NCI-H82 (cell line): ENCODE measurements around the gene LHFPL3.
"Not testable (repeated sequence)": the region's sequence is repeated elsewhere in the genome, so short reads cannot be mapped to it uniquely, and the experiment has no call there.

ENCODE experiments used
- DNase-seq: peaks from one replicate; lab custom pipeline; 2025; lab: John Stamatoyannopoulos, UW

Gene LHFPL3

GRCh38 chr7:104482362-104483037 is 154.1 kb downstream of the LHFPL3 start:
- peak; percentile 95 for DNase-seq

- DNase-seq, result no peak
These were observed 158.5 kb downstream of the LHFPL3 start for GRCh38 chr7:104486931-104487330.

GRCh38 chr7:104487642-104488041 is 159.2 kb downstream of the LHFPL3 start:
- DNase-seq, result no peak

GRCh38 chr7:104497379-104497967 is 169.1 kb downstream of the LHFPL3 start:
- DNase-seq, result no peak

GRCh38 chr7:104499975-104500374 is 171.6 kb downstream of the LHFPL3 start:
- no peak for DNase-seq

GRCh38 chr7:104509874-104510273 is 181.5 kb downstream of the LHFPL3 start:
- DNase-seq, result no peak

GRCh38 chr7:104524853-104525252 is 196.4 kb downstream of the LHFPL3 start:
- DNase-seq, result no peak

- no peak for DNase-seq
These were observed 199.7 kb downstream of the LHFPL3 start for GRCh38 chr7:104528142-104528541.

GRCh38 chr7:104529567-104529966 is 201.2 kb downstream of the LHFPL3 start:
- DNase-seq, result no peak

- DNase-seq, result no peak
These were observed 201.8 kb downstream of the LHFPL3 start for GRCh38 chr7:104530251-104530650.

- DNase-seq, result no peak
These were observed 205.7 kb downstream of the LHFPL3 start for GRCh38 chr7:104534149-104534548.

GRCh38 chr7:104535841-104536240 is 207.4 kb downstream of the LHFPL3 start:
- DNase-seq, result no peak

GRCh38 chr7:104536956-104537355 is 208.6 kb downstream of the LHFPL3 start:
- DNase-seq, result no peak

- no peak for DNase-seq
These were observed 209.7 kb downstream of the LHFPL3 start for GRCh38 chr7:104538152-104538551.

- DNase-seq, result no peak
These were observed 213.5 kb downstream of the LHFPL3 start for GRCh38 chr7:104541897-104542296.

- DNase-seq, result peak; percentile 44
These were observed 220.5 kb downstream of the LHFPL3 start for GRCh38 chr7:104548861-104549260.

GRCh38 chr7:104550362-104550761 is 222.0 kb downstream of the LHFPL3 start:
- DNase-seq, result no peak

GRCh38 chr7:104551226-104551625 is 222.8 kb downstream of the LHFPL3 start:
- DNase-seq, result no peak

- DNase-seq, result peak; percentile 34
These were observed 223.7 kb downstream of the LHFPL3 start for GRCh38 chr7:104552102-104552501.

- no peak for DNase-seq
These were observed 224.7 kb downstream of the LHFPL3 start for GRCh38 chr7:104553074-104553473.

- DNase-seq, result not testable (repeated sequence)
These were observed 235.0 kb downstream of the LHFPL3 start for GRCh38 chr7:104563350-104563901.

- DNase-seq, result no peak
These were observed 241.3 kb downstream of the LHFPL3 start for GRCh38 chr7:104569751-104570150.

GRCh38 chr7:104572554-104572953 is 244.2 kb downstream of the LHFPL3 start:
- no peak for DNase-seq

GRCh38 chr7:104584620-104585019 is 256.2 kb downstream of the LHFPL3 start:
- DNase-seq, result no peak
